OCI-LY1 (cell line): ENCODE data around the gene MYO3B.
"Not testable (repeated sequence)": the region's sequence is repeated elsewhere in the genome, so short reads cannot be mapped to it uniquely, and the experiment has no call there.

Experiments
- H2AFZ ChIP-seq: fragments of 200-600 bp; sonication (generic), shearing (Covaris generic); 2 replicates; pipeline ENCODE4 v1.6.0; 2014; ENCODE audit warnings: antibody characterized with exemption, mild to moderate bottlenecking, low read length
- H3F3A ChIP-seq: fragments of 200-600 bp; sonication (generic), shearing (Covaris generic); 2 replicates; pipeline ENCODE4 v1.6.0; 2014; ENCODE audit warnings: mild to moderate bottlenecking, antibody characterized with exemption, low read length, moderate library complexity; ENCODE audit not compliant: insufficient read depth
- H3K27ac ChIP-seq: fragments of 200-600 bp; sonication (generic); 2 replicates; pipeline ENCODE4 v1.5.1; 2014; ENCODE audit warnings: low read length, mixed run types, mild to moderate bottlenecking, low read depth; ENCODE audit not compliant: poor library complexity, severe bottlenecking
- H3K27me3 ChIP-seq: fragments of 200-600 bp; sonication (generic); 2 replicates; pipeline ENCODE4 v1.6.0; 2014; ENCODE audit warnings: antibody characterized with exemption, mild to moderate bottlenecking, low read length, moderate library complexity; ENCODE audit not compliant: insufficient read depth
- H3K36me3 ChIP-seq: fragments of 200-600 bp; sonication (generic); 2 replicates; pipeline ENCODE4 v1.6.1; 2014; ENCODE audit warnings: mild to moderate bottlenecking, antibody characterized with exemption, low read length, moderate library complexity, mixed read lengths; ENCODE audit not compliant: insufficient read depth
- H3K4me1 ChIP-seq: fragments of 200-600 bp; sonication (generic); 2 replicates; pipeline ENCODE4 v1.5.1; 2014; ENCODE audit warnings: mild to moderate bottlenecking, low read length, moderate library complexity; ENCODE audit not compliant: insufficient read depth, severe bottlenecking
- H3K4me2 ChIP-seq: fragments of 200-600 bp; sonication (generic), shearing (Covaris generic); 2 replicates; pipeline ENCODE4 v1.6.1; 2014; ENCODE audit warnings: low read length
- H3K4me3 ChIP-seq: fragments of 200-600 bp; sonication (generic); 2 replicates; pipeline ENCODE4 v1.5.1; 2014; ENCODE audit warnings: low read length, low read depth, mild to moderate bottlenecking, mixed read lengths; ENCODE audit not compliant: poor library complexity, severe bottlenecking
- H3K79me2 ChIP-seq: fragments of 200-600 bp; shearing (Covaris generic); 2 replicates; pipeline ENCODE4 v1.6.1; 2016; ENCODE audit warnings: mixed run types, low read length, mixed read lengths; ENCODE audit not compliant: insufficient read depth
- H3K9ac ChIP-seq: fragments of 200-600 bp; sonication (generic), shearing (Covaris generic); 2 replicates; pipeline ENCODE4 v1.6.1; 2014; ENCODE audit warnings: mild to moderate bottlenecking, low read length, mixed read lengths
- H3K9me2 ChIP-seq: fragments of 200-600 bp; sonication (generic), shearing (Covaris generic); 2 replicates; pipeline ENCODE4 v1.6.1; 2014; ENCODE audit warnings: low read depth, mild to moderate bottlenecking, low read length, mixed read lengths
- H3K9me3 ChIP-seq: fragments of 200-600 bp; shearing (Covaris generic); 2 replicates; pipeline ENCODE4 v1.6.1; 2014; ENCODE audit warnings: low read length, mixed read lengths
- H4K20me1 ChIP-seq: fragments of 200-600 bp; sonication (generic), shearing (Covaris generic); 2 replicates; pipeline ENCODE4 v1.6.0; 2016; ENCODE audit warnings: mild to moderate bottlenecking, low read length; ENCODE audit not compliant: insufficient read depth
- EZH2 ChIP-seq: fragments of 200-600 bp; sonication (generic), shearing (Covaris generic); IDR thresholded peaks from 2 replicates; pipeline ENCODE4 v1.8.0; 2017; ENCODE audit warnings: borderline replicate concordance, mixed run types, mild to moderate bottlenecking, antibody characterized with exemption, low read length, moderate library complexity, mixed read lengths
- TF ChIP-seq, protein P1 (sequence below): fragments of 200-600 bp; sonication (generic), shearing (Covaris generic); IDR thresholded peaks from 2 replicates; pipeline ENCODE4 v1.5.1; 2017; ENCODE audit warnings: mild to moderate bottlenecking, antibody characterized with exemption, low read length, moderate library complexity, mixed read lengths

Gene MYO3B

DNA sequence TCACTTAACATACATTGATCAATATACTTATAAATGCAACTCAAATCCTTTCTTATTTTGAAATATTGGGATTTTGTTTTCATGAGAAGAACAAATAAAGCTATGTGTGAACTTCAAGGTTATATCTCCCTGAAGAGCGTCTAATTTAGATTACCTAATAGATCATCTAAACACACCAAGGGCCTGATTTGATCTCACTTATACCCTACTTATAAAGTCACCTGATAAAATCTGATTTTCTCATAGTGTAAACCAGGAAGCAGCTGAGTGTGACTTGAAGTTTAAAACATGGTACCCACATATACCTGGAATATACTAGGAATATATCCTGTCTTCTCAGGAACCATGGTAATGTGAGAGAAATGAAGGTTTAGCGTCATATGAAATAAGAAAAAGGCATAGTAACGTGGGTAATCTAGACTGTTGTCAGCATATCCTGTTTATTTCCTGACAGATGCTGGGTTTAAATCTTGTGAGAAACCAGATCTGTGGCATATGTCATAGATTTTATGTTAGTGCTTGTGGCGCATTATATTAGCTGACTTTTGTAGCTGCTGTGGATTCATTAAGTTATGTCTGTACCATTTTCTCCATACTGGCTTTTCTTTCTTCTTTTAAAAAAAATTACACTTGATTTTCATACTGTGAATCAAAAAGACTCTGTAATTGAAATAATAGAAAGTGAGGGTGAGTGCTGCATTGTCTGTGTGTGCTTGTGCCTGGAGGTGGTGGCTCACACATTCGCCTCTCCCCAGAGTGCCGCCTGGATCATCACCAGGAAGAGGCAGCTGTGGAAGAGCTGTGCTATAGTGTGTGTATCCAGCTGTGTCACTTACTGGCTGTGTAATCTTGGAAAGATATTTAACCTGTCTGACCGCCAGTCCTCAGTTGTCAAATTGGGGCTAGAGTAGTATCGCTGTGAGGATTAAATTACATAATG lies 164.0 kb downstream of the MYO3B start:
- Histone ChIP-seq H3K9me3 (no peaks in the 10 kb centered on the region), H3K36me3 (no peaks in the 10 kb centered on the region), H3K27me3 (no peaks in the 10 kb centered on the region), H3K4me1 (peaks cover 50% of the 10 kb centered on the region), H4K20me1 (no peaks in the 10 kb centered on the region), H2AFZ (no peak overlapping the region), H3K4me2 (no peak overlapping the region; the same call in 1 of the 2 replicates), H3K4me3 (no peak overlapping the region), H3K27ac (peak overlapping the region; percentile 65), H3K9ac (no peak overlapping the region), H3K9me2 (no peaks in the 10 kb centered on the region), H3K79me2 (no peaks in the 10 kb centered on the region), H3F3A (no peaks in the 10 kb centered on the region)
- no peak for TF ChIP-seq EZH2
- TF ChIP-seq, protein P1, sequence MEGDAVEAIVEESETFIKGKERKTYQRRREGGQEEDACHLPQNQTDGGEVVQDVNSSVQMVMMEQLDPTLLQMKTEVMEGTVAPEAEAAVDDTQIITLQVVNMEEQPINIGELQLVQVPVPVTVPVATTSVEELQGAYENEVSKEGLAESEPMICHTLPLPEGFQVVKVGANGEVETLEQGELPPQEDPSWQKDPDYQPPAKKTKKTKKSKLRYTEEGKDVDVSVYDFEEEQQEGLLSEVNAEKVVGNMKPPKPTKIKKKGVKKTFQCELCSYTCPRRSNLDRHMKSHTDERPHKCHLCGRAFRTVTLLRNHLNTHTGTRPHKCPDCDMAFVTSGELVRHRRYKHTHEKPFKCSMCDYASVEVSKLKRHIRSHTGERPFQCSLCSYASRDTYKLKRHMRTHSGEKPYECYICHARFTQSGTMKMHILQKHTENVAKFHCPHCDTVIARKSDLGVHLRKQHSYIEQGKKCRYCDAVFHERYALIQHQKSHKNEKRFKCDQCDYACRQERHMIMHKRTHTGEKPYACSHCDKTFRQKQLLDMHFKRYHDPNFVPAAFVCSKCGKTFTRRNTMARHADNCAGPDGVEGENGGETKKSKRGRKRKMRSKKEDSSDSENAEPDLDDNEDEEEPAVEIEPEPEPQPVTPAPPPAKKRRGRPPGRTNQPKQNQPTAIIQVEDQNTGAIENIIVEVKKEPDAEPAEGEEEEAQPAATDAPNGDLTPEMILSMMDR, result no peak

DNA sequence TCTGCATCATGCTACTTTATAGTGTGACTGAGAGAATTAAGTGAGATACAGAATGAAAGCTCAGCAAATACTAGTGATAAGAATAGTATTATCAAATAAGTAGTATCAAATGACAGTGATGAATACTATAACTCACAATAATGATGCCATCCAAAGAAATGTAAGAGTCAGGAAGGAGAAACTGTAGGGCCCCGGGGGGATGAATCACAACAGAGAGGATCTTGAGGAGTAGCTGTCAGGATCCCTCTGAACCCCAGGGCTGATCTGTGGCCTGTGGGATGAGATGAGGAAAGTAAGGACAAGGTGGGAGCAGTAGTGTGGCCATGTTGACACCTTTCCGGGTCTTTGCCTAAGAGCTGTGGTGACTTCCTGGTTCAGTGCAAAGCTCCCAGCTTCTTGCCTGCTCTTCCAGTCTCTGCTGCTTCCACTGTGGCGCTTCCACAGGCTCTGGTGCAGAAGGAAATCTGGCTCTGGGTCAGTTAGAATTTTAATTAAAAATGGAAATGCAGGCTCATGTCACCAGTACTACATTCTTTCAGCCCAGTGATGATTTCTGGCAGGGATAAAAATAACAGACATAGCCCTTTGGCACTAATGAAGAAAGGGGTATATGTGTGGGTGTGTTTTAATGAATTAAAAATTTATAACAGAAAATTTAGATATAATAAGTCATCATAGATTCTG lies 166.9 kb downstream of the MYO3B start:
- H3K9ac ChIP-seq, result no peak overlapping the region
- no peaks in the 10 kb centered on the region for H3K79me2 ChIP-seq
- no peak overlapping the region for H3K4me2 ChIP-seq
- no peaks in the 10 kb centered on the region for H4K20me1 ChIP-seq
- H3K27me3 ChIP-seq, result no peaks in the 10 kb centered on the region
- peaks cover 47% of the 10 kb centered on the region for H3K4me1 ChIP-seq
- no peaks in the 10 kb centered on the region for H3K9me2 ChIP-seq
- no peak overlapping the region for H2AFZ ChIP-seq
- H3F3A ChIP-seq, result no peaks in the 10 kb centered on the region
- no peaks in the 10 kb centered on the region for H3K9me3 ChIP-seq
- H3K27ac ChIP-seq, result peak overlapping the region; percentile 45
- TF ChIP-seq EZH2, result no peak
- TF ChIP-seq, protein P1, result no peak
- no peaks in the 10 kb centered on the region for H3K36me3 ChIP-seq
- no peak overlapping the region for H3K4me3 ChIP-seq

DNA sequence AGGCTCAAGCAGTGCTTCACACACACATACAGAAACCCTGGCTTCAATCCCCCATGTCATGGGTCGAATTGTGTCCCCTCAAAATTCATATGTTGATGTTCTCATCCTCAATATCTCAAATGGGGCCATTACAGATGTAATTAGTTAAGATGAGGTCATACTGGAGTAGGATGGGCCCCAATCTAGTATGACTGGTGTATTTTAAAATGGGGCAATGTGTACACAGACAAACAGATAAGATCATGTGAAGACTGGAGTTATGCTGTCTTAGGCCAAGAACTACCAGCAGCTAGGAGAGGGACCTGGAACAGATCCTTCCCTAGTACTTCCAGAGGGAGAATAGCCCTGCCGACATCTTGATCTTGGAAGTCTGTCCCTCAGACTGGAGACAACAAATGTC lies 167.7 kb downstream of the MYO3B start:
- H3F3A ChIP-seq, result no peaks in the 10 kb centered on the region
- H3K4me2 ChIP-seq, result no peak overlapping the region
- no peaks in the 10 kb centered on the region for H4K20me1 ChIP-seq
- no peak for TF ChIP-seq EZH2
- TF ChIP-seq, protein P1, result no peak
- peaks cover 47% of the 10 kb centered on the region for H3K4me1 ChIP-seq
- H2AFZ ChIP-seq, result no peak overlapping the region
- no peaks in the 10 kb centered on the region for H3K9me2 ChIP-seq
- H3K36me3 ChIP-seq, result no peaks in the 10 kb centered on the region
- no peaks in the 10 kb centered on the region for H3K79me2 ChIP-seq
- H3K9me3 ChIP-seq, result no peaks in the 10 kb centered on the region
- H3K9ac ChIP-seq, result no peak overlapping the region
- H3K27me3 ChIP-seq, result no peaks in the 10 kb centered on the region
- H3K27ac ChIP-seq, result peak overlapping the region; percentile 13
- H3K4me3 ChIP-seq, result no peak overlapping the region

DNA sequence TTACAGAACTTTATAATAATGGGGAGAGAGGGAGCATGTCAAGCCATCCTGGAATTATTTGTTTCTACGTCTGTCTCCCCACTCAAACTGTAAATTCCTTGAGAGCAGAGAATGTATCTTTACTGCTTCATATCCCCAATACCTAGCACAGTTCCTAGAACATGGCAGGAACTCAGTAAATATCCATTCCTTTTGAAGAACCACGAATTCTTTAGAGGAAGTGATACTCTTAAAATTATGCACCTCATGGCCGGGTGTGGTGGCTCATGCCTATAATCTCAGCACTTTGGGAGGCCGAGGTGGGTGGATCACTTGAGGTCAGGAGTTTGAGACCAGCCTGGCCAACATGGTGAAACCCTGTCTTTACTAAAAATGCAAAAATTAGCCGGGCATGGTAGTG lies 171.3 kb downstream of the MYO3B start:
- not testable (repeated sequence) for H3K79me2 ChIP-seq, H4K20me1 ChIP-seq, H3K27me3 ChIP-seq, H2AFZ ChIP-seq, H3K9me2 ChIP-seq, H3K4me3 ChIP-seq, H3K4me2 ChIP-seq, H3F3A ChIP-seq, H3K9me3 ChIP-seq, H3K9ac ChIP-seq, H3K36me3 ChIP-seq
- H3K27ac ChIP-seq, result peak overlapping the region; percentile 56
- H3K4me1 ChIP-seq, result peaks cover 52% of the 10 kb centered on the region
